Tibial nerve (tissue), 3 donors: ENCODE measurements around the gene MED26.

Experiments
- CTCF ChIP-seq, 5 experiments: fragments of 200-600 bp in 3 of 5; fragments of 450-650 bp in 2 of 5; sonication (generic) in 3 of 5; IDR thresholded peaks; one replicate each; pipeline ENCODE4 v1.5.1; 2016 to 2019; ENCODE audit warnings: antibody characterized with exemption in 5 of 5, mild to moderate bottlenecking in 3 of 5, moderate library complexity in 2 of 5
- POLR2A ChIP-seq, 2 donors: fragments of 450-650 bp; IDR thresholded peaks; one replicate each; pipeline ENCODE4 v1.6.1; 2017; ENCODE audit warnings: antibody characterized with exemption in 2 of 2, mild to moderate bottlenecking in 2 of 2, moderate library complexity in 2 of 2

- no peak for TF ChIP-seq POLR2A (IDR thresholded peaks at IDR 0.05)
- TF ChIP-seq CTCF (IDR thresholded peaks at IDR 0.05) = no peak
Measured at GRCh38 chr19:16623066-16623465, 4.9 kb downstream of the MED26 start.
